Measurements from ENCODE around the gene PCDHA11. TPM values are rescaled to one million over a fixed set of nuclear protein-coding genes. Genes with fewer than 3 reads are reported as not detected.

PCDHA11 gene
- total RNA-seq, 3 donors from 2014 or later (not counting 1 experiment from before 2014, with no cell fraction given) = not detected

DNA sequence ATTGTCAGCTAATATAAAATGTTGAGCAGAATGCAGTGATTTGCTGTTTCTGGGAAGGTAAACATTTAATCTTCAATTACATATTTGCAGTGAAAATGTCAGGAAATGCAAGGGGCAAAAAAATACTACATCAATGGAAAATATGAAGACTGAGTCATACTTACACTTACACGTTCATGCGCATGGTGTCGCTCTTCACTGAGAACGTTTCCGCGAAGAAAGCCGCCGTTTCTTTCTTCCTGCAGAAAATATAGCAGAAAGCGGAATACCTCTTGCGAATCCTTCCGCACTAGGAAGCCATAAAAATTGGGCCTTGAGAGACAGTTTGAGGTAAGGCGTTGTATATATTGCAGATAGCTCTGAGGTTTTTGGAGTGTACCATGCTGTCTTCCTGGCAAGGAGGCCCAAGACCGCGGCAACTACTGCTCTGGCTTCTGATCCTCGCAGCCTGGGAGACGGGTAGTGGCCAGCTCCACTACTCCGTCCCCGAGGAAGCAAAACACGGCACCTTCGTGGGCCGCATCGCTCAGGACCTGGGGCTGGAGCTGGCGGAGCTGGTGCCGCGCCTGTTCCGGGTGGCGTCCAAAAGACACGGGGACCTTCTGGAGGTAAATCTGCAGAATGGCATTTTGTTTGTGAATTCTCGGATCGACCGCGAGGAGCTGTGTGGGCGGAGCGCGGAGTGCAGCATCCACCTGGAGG lies 13.3 kb downstream of the PCDHA11 start, which contains the start of gene PCDHA13:
Gene PCDHA13 (plus strand): TSS at position 236 of the 702 bp plus-strand sequence. CDS start 145 bp downstream, at position 381.
- intact Hi-C loops (cut with micrococcal nuclease) = no loop called here
- WGBS (ENCODE audit: insufficient coverage) = 15% methylated on average over 29 of the region's 35 CpGs
- Mint-ChIP-seq H3K27me3 (ENCODE audit: low read depth in 2 of 2) (peaks cover 6% of the 10 kb centered on the region in 2 donors), H3K27ac (no peak within 1 kb of the TSS), H3K4me1 (no peaks in the 10 kb centered on the region), H3K9me3 (peaks cover 8 to 16% of the 10 kb centered on the region in 2 donors), H3K4me3 (no peak within 1 kb of the TSS), H3K36me3 (no peaks in the 10 kb centered on the region)
- Histone ChIP-seq H3K4me1 (ENCODE audit: control insufficient read depth, insufficient read depth, low read length) (no peaks in the 10 kb centered on the region), H3K27me3 (ENCODE audit: control insufficient read depth, insufficient read depth, low read length) (peaks cover 5% of the 10 kb centered on the region), H3K36me3 (ENCODE audit: control insufficient read depth, insufficient read depth, low read length) (no peaks in the 10 kb centered on the region), H3K27ac (ENCODE audit: low read length) (no peak within 1 kb of the TSS), H3K4me3 (ENCODE audit: low read length) (no peak within 1 kb of the TSS), H3K9me3 (ENCODE audit: control insufficient read depth, insufficient read depth, low read length) (peaks cover 14% of the 10 kb centered on the region)
- DNase-seq = no peak
- TF ChIP-seq, protein P1, sequence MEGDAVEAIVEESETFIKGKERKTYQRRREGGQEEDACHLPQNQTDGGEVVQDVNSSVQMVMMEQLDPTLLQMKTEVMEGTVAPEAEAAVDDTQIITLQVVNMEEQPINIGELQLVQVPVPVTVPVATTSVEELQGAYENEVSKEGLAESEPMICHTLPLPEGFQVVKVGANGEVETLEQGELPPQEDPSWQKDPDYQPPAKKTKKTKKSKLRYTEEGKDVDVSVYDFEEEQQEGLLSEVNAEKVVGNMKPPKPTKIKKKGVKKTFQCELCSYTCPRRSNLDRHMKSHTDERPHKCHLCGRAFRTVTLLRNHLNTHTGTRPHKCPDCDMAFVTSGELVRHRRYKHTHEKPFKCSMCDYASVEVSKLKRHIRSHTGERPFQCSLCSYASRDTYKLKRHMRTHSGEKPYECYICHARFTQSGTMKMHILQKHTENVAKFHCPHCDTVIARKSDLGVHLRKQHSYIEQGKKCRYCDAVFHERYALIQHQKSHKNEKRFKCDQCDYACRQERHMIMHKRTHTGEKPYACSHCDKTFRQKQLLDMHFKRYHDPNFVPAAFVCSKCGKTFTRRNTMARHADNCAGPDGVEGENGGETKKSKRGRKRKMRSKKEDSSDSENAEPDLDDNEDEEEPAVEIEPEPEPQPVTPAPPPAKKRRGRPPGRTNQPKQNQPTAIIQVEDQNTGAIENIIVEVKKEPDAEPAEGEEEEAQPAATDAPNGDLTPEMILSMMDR (IDR thresholded peaks at IDR 0.05) = no peak
- no peak for ATAC-seq

DNA sequence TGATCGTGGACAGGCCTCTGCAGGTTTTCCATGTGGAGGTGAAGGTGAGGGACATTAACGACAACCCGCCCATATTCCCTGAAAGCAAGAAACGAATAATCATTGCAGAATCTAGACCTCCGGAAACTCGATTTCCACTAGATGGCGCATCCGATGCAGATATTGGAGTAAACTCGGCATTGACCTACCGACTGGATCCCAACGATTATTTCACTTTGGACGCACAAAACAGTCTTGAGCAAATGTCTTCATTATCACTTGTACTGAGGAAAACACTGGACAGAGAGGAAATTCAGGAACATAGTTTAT lies 13.8 kb downstream of the PCDHA11 start:
- Histone ChIP-seq H3K27me3 (ENCODE audit: control insufficient read depth, insufficient read depth, low read length) (peaks cover 5% of the 10 kb centered on the region), H3K4me1 (ENCODE audit: control insufficient read depth, insufficient read depth, low read length) (no peaks in the 10 kb centered on the region), H3K36me3 (ENCODE audit: control insufficient read depth, insufficient read depth, low read length) (no peaks in the 10 kb centered on the region), H3K4me3 (ENCODE audit: low read length) (no peak overlapping the region), H3K9me3 (ENCODE audit: control insufficient read depth, insufficient read depth, low read length) (peaks cover 14% of the 10 kb centered on the region), H3K27ac (ENCODE audit: low read length) (no peak overlapping the region)
- H3K4me3 Mint-ChIP-seq = no peak overlapping the region
- 27% methylated on average over 12 of the region's 12 CpGs for WGBS (ENCODE audit: insufficient coverage)
- intact Hi-C loops (cut with micrococcal nuclease) = no loop called here
- no peaks in the 10 kb centered on the region for H3K4me1 Mint-ChIP-seq
- TF ChIP-seq, protein P1 (IDR thresholded peaks at IDR 0.05) = no peak
- peaks cover 6% of the 10 kb centered on the region in 2 donors for H3K27me3 Mint-ChIP-seq (ENCODE audit: low read depth in 2 of 2)
- ATAC-seq (no peak), DNase-seq (no peak)
- H3K9me3 Mint-ChIP-seq = peaks cover 9 to 19% of the 10 kb centered on the region in 2 donors
- H3K36me3 Mint-ChIP-seq = no peaks in the 10 kb centered on the region
- H3K27ac Mint-ChIP-seq = no peak overlapping the region

DNA sequence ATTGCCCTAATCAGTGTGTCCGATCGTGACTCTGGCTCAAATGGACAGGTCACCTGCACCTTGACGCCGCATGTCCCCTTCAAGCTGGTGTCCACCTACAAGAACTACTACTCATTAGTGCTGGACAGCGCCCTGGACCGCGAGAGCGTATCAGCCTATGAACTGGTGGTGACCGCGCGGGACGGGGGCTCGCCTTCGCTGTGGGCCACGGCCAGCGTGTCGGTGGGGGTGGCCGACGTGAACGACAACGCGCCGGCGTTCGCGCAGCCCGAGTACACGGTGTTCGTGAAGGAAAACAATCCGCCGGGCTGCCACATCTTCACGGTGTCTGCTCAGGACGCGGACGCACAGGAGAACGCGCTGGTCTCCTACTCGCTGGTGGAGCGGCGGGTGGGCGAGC lies 14.6 kb downstream of the PCDHA11 start:
- Mint-ChIP-seq H3K9me3 (peaks cover 11 to 20% of the 10 kb centered on the region in 2 donors), H3K4me3 (no peak overlapping the region), H3K4me1 (no peaks in the 10 kb centered on the region), H3K27me3 (ENCODE audit: low read depth in 2 of 2) (peaks cover 6% of the 10 kb centered on the region in 2 donors), H3K27ac (no peak overlapping the region), H3K36me3 (no peaks in the 10 kb centered on the region)
- Histone ChIP-seq H3K4me3 (ENCODE audit: low read length) (no peak overlapping the region), H3K4me1 (ENCODE audit: control insufficient read depth, insufficient read depth, low read length) (no peaks in the 10 kb centered on the region), H3K9me3 (ENCODE audit: control insufficient read depth, insufficient read depth, low read length) (peaks cover 14% of the 10 kb centered on the region), H3K36me3 (ENCODE audit: control insufficient read depth, insufficient read depth, low read length) (no peaks in the 10 kb centered on the region), H3K27me3 (ENCODE audit: control insufficient read depth, insufficient read depth, low read length) (peaks cover 5% of the 10 kb centered on the region), H3K27ac (ENCODE audit: low read length) (no peak overlapping the region)
- DNase-seq (no peak), ATAC-seq (no peak)
- TF ChIP-seq, protein P1 (IDR thresholded peaks at IDR 0.05) = no peak
- intact Hi-C loops (cut with micrococcal nuclease) = no loop called here
- WGBS (ENCODE audit: insufficient coverage) = 52% methylated on average over 41 of the region's 41 CpGs

Data from natural killer cell (primary cell).